WI38 (cell line): ENCODE results near the gene SLX4IP.

Source experiments
- H3K4me3 ChIP-seq: 2 replicates; pipeline ENCODE4 v1.5.1; 2011; ENCODE audit warnings: low read depth, mild to moderate bottlenecking, control low read depth, low read length
- TF ChIP-seq, protein P1 (sequence below): IDR thresholded peaks from 2 replicates; pipeline ENCODE4 v1.5.1; 2012; ENCODE audit warnings: low read depth, mild to moderate bottlenecking, control low read depth, low read length

SLX4IP gene

DNA sequence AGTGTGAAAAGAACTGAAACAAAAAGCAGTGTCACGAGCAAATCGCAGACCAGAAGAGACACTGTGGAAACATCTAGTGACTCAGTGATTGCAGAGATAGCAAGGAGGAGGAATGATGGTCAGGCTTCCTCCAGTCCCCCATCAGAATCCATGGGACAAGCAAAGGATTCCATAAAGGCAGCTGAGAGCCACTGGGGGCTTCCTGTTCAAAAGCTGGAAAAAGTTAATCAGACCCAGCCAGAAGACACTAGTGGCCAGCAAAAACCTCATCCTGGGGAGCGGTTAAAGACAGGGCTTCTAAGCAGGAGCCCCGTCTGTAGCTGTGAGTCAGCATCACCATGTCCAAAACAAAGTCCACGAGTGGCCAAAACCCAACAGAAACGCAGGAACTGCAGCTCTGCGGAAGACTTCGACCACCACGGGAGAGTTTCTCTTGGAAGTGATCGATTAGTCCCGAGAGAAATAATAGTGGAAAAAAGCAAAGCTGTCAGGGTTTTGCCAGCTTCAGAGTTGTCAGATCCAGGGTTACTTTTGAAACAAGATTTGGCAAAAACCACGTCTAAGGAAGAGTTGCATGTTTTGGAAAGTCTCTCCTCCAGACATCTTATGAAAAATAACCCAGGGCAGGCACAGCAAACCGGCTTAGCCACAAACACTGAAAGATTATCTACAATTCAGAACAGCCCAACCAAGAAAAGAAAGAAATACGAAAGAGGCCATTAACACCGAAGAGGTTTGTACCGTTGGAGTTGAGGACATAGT, 187.7 kb downstream of the SLX4IP start:
- TF ChIP-seq, protein P1, sequence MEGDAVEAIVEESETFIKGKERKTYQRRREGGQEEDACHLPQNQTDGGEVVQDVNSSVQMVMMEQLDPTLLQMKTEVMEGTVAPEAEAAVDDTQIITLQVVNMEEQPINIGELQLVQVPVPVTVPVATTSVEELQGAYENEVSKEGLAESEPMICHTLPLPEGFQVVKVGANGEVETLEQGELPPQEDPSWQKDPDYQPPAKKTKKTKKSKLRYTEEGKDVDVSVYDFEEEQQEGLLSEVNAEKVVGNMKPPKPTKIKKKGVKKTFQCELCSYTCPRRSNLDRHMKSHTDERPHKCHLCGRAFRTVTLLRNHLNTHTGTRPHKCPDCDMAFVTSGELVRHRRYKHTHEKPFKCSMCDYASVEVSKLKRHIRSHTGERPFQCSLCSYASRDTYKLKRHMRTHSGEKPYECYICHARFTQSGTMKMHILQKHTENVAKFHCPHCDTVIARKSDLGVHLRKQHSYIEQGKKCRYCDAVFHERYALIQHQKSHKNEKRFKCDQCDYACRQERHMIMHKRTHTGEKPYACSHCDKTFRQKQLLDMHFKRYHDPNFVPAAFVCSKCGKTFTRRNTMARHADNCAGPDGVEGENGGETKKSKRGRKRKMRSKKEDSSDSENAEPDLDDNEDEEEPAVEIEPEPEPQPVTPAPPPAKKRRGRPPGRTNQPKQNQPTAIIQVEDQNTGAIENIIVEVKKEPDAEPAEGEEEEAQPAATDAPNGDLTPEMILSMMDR: no peak
- peak overlapping the region; percentile 46 for H3K4me3 ChIP-seq

DNA sequence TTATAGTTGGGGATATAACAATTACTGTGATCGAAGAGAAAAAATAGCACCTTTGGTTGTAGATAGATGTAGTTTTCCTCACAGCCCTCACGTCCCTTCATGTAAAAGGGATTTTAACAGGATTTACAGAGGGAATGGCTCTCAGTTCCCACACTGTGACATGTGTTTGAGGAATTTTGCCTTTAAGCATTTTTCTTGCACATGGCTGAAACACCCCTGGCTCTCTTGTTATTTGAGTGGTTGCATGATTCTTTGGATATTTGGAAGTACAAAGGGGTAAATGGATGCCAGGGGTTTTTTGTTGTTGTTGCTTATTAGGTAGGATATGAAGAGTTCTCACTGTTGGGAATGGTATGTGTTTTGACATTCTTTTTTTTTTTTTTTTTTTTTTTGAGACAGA, 190.5 kb downstream of the SLX4IP start:
- TF ChIP-seq, protein P1: no peak
- H3K4me3 ChIP-seq: no peak overlapping the region

DNA sequence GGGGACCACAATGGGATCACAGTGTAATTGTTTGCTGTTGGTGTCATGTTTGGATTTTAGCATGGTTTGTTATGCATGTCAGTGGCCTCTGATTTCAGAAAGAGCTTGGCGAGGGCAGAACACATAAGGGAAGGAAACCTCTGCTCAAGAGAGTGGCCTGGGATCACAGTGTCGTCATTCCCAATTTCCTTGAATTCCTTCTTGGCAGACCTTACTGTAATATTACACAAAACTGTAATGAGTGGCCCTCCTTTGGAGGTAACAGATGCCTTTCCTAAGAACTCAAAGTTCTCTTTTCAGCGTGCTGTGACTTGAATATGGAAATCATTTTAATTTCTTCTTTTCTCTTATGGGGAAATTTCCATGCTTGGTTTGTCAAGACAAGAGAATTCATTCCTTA, 191.8 kb downstream of the SLX4IP start:
- no peak overlapping the region for H3K4me3 ChIP-seq
- TF ChIP-seq, protein P1: no peak

DNA sequence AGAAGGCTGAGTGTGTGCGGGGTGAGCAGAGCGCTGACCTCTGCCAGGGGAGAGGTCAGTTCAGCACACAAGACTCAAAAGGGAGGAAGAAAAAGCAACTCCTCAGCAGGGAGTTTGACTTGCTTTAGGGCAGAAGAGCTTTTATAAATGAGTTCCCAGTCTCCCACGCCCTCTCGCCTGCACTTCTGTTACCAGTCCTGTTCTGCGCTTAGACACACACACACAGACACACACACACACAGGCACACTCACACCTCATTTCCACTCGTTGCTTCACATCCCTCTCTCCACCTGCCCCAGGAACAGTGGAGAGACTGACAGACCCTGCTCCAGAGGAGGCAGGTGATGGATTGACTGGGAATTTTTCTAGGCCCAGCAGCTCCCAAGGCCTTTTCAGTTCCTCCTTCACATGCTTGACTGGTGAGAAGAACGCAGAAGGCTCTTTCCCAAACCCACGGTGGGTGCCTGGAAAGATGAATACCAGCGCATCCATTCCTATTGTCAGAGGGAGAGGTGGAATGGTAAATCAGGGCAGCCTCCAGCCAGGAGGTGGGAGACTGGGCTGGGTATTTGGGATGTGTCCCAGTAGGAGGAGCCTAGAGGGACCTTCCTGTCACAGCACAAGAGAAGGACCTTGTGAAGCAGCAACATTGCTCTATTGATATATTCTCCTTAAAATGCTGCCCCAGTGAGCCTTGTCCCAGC, 195.0 kb downstream of the SLX4IP start:
- TF ChIP-seq, protein P1: no peak
- H3K4me3 ChIP-seq: no peak overlapping the region

DNA sequence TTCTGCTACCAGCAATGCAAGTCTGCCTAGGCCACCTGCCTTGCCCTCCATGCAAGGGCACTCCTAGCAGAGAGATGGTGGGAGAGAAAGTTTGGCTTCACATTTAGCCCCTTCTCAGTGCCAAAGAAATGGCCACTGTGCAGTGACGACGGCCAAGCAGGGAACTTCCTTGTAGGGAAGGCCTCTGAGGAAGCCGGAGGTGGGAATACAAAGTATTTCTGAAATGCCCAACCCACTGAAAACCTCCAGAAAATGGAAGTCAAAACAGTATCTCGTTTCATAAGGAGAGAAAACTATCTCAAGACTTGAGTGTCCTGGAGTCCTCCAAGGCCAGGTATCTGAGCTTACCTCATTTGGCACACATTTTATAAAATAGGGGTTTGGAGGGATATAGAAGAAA, 196.0 kb downstream of the SLX4IP start:
- TF ChIP-seq, protein P1: no peak

DNA sequence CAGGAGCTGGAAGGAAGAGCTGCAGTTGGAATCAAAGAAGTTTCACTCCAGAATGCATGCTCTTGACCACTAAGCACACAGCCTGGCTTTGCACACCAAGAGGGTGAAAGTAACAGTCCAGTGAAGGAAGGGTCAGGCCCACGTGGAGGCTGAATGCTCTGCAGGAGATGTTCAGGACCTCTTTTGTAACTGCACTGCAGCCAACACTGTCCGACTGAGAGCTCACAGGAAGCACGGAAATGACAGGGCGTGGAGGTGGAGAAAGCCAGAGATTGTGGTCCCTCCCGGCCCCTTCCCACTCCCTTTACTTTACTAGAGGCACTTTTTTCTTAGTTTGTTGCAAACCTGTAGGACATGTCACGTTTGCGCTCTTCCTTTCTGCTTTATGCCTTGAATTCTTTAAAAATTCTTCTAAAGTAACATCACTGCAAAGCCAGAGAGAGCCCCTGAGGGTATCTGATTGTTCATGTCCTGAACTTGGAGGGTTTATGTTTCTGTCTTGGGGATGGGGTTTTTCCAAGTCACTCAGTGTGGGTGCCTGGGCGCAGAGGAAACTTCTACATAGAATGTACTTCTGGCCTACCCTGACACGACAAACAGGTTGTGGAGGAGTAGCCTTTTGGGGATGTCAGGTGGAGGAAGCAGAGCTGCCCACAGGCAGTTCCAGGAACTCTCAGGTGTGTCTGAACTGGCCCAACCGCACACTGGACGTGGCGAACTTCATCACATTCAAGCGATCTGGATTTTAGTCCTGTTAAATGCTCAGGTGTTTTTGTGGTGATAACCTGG, 197.8 kb downstream of the SLX4IP start:
- TF ChIP-seq, protein P1: no peak
- H3K4me3 ChIP-seq: no peak overlapping the region

More for the DNA sequence above, 196.0 kb downstream of the SLX4IP start:
- no peak overlapping the region for H3K4me3 ChIP-seq
